K562 (cell line): ENCODE results near the gene PHACTR3.

ENCODE experiments used
- SMARCE1 ChIP-seq: fragments of 450-650 bp; IDR thresholded peaks from 2 replicates; pipeline ENCODE4 v1.7.1; 2016; ENCODE audit warnings: mild to moderate bottlenecking
- ZNF217 ChIP-seq: sonication (generic); formaldehyde crosslinking; IDR thresholded peaks from 2 replicates; pipeline ENCODE4 v1.8.0; 2022; ENCODE audit warnings: mild to moderate bottlenecking, missing genetic modification reagents
- TF ChIP-seq, protein P1 (sequence below): sonication (generic); formaldehyde crosslinking; IDR thresholded peaks from 2 replicates; pipeline ENCODE4 v1.8.1; 2023; ENCODE audit warnings: mild to moderate bottlenecking, missing genetic modification reagents
- TF ChIP-seq, protein P2 (sequence below): fragments of 150-350 bp; conservative IDR thresholded peaks from 2 replicates; pipeline ENCODE4 v1.6.1; 2014; ENCODE audit warnings: low read length
- TF ChIP-seq, protein P3 (sequence below): sonication (generic); formaldehyde crosslinking; IDR thresholded peaks from 2 replicates; pipeline ENCODE4 v1.4.0; 2020; ENCODE audit warnings: mild to moderate bottlenecking, missing genetic modification reagents

DNA sequence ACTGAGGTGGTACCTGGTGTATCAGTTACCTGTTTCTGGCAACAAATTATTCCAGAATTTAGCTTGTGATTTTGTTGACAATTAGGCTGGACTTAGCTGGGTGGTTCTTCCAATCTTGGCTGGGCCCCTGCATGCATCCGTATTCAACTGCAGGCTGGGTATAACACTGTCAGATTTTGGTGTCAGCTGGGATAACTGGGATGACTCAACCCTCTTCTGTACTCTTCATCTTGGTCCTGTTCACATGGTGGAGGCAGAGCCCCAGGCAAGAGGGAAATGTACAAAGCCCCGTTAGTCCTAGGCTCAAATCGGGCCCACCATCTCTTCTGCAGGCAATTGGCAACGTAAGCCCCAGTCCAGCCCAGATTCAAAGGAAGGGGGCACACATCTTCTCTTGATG, 89.2 kb downstream of the PHACTR3 start:
- TF ChIP-seq ZNF217 (CRISPR knock-in tag): no peak
- TF ChIP-seq, protein P1, sequence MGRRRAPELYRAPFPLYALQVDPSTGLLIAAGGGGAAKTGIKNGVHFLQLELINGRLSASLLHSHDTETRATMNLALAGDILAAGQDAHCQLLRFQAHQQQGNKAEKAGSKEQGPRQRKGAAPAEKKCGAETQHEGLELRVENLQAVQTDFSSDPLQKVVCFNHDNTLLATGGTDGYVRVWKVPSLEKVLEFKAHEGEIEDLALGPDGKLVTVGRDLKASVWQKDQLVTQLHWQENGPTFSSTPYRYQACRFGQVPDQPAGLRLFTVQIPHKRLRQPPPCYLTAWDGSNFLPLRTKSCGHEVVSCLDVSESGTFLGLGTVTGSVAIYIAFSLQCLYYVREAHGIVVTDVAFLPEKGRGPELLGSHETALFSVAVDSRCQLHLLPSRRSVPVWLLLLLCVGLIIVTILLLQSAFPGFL (CRISPR knock-in tag): no peak
- no peak for TF ChIP-seq SMARCE1
- TF ChIP-seq, protein P2, sequence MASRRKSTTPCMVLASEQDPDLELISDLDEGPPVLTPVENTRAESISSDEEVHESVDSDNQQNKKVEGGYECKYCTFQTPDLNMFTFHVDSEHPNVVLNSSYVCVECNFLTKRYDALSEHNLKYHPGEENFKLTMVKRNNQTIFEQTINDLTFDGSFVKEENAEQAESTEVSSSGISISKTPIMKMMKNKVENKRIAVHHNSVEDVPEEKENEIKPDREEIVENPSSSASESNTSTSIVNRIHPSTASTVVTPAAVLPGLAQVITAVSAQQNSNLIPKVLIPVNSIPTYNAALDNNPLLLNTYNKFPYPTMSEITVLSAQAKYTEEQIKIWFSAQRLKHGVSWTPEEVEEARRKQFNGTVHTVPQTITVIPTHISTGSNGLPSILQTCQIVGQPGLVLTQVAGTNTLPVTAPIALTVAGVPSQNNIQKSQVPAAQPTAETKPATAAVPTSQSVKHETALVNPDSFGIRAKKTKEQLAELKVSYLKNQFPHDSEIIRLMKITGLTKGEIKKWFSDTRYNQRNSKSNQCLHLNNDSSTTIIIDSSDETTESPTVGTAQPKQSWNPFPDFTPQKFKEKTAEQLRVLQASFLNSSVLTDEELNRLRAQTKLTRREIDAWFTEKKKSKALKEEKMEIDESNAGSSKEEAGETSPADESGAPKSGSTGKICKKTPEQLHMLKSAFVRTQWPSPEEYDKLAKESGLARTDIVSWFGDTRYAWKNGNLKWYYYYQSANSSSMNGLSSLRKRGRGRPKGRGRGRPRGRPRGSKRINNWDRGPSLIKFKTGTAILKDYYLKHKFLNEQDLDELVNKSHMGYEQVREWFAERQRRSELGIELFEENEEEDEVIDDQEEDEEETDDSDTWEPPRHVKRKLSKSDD: no peak
- TF ChIP-seq, protein P3, sequence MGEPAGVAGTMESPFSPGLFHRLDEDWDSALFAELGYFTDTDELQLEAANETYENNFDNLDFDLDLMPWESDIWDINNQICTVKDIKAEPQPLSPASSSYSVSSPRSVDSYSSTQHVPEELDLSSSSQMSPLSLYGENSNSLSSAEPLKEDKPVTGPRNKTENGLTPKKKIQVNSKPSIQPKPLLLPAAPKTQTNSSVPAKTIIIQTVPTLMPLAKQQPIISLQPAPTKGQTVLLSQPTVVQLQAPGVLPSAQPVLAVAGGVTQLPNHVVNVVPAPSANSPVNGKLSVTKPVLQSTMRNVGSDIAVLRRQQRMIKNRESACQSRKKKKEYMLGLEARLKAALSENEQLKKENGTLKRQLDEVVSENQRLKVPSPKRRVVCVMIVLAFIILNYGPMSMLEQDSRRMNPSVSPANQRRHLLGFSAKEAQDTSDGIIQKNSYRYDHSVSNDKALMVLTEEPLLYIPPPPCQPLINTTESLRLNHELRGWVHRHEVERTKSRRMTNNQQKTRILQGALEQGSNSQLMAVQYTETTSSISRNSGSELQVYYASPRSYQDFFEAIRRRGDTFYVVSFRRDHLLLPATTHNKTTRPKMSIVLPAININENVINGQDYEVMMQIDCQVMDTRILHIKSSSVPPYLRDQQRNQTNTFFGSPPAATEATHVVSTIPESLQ (CRISPR knock-in tag): no peak
